Vagina (tissue), 2 donors: Measurements from ENCODE around the gene MYF6.

Source experiments
- POLR2A ChIP-seq, 2 donors: fragments of 450-650 bp; IDR thresholded peaks; one replicate each; pipeline ENCODE4 v1.6.1; 2017; ENCODE audit warnings: antibody characterized with exemption in 2 of 2, mild to moderate bottlenecking in 2 of 2, moderate library complexity in 2 of 2
- POLR2AphosphoS5 ChIP-seq, 2 donors: sonication (generic); formaldehyde crosslinking; IDR thresholded peaks; one replicate each; pipeline ENCODE4 v1.9.0; 2017; ENCODE audit warnings: antibody characterized with exemption in 2 of 2, mild to moderate bottlenecking in 2 of 2, low read depth in 1 of 2; ENCODE audit not compliant: insufficient read depth in 1 of 2
- TF ChIP-seq, protein P1 (sequence below), 3 experiments: fragments of 450-650 bp in 2 of 3; fragments of 200-600 bp in 1 of 3; sonication (generic) in 1 of 3; IDR thresholded peaks; one replicate each; pipeline ENCODE4 v1.5.1; 2017 to 2019; ENCODE audit warnings: antibody characterized with exemption in 3 of 3, mild to moderate bottlenecking in 2 of 3, moderate library complexity in 2 of 3

DNA sequence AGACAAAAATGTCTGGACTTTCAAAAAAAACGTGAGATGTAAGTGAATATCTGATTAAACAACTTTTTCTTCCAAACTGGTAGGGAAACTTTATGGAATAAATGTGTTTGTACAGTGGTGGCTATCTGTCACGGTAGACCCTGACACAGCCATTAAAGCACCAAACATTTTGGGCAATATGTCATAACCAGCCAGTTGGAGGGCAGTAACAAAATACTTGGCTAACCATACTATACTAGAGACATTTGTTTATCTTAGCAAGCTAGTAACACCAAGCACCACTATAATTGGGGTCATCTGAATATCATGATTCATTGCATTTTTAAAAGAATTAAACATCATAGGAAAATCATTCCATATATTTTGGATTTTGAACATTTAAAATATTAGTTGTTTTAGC is 6.0 kb upstream of the MYF6 start:
- TF ChIP-seq, protein P1, sequence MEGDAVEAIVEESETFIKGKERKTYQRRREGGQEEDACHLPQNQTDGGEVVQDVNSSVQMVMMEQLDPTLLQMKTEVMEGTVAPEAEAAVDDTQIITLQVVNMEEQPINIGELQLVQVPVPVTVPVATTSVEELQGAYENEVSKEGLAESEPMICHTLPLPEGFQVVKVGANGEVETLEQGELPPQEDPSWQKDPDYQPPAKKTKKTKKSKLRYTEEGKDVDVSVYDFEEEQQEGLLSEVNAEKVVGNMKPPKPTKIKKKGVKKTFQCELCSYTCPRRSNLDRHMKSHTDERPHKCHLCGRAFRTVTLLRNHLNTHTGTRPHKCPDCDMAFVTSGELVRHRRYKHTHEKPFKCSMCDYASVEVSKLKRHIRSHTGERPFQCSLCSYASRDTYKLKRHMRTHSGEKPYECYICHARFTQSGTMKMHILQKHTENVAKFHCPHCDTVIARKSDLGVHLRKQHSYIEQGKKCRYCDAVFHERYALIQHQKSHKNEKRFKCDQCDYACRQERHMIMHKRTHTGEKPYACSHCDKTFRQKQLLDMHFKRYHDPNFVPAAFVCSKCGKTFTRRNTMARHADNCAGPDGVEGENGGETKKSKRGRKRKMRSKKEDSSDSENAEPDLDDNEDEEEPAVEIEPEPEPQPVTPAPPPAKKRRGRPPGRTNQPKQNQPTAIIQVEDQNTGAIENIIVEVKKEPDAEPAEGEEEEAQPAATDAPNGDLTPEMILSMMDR (IDR thresholded peaks at IDR 0.05) = no peak
- TF ChIP-seq POLR2A (IDR thresholded peaks at IDR 0.05) (no peak), POLR2AphosphoS5 (IDR thresholded peaks at IDR 0.05; ENCODE audit: insufficient read depth in 1 of 2, low read depth in 1 of 2) (no peak)
